Neural cell (in vitro differentiated cells): ENCODE results near the gene ME3. TPM values are rescaled to one million over a fixed set of nuclear protein-coding genes. Genes with fewer than 3 reads are reported as not detected.

ENCODE experiments used
- H2AFZ ChIP-seq: fragments of 200-600, 300-800 bp; sonication (generic), shearing (Covaris generic); 2 replicates; pipeline ENCODE4 v1.6.0; 2014; ENCODE audit warnings: low read depth, mild to moderate bottlenecking, antibody characterized with exemption, low read length, moderate library complexity
- H3F3A ChIP-seq: fragments of 200-600 bp; shearing (Covaris generic); 2 replicates; pipeline ENCODE4 v1.6.1; 2016; ENCODE audit warnings: mild to moderate bottlenecking, moderate library complexity, mixed read lengths, antibody characterized with exemption, low read length; ENCODE audit not compliant: insufficient read depth, poor library complexity, severe bottlenecking
- H3K27ac ChIP-seq: fragments of 200-600, 300-800 bp; sonication (generic), shearing (Covaris generic); 2 replicates; pipeline ENCODE4 v1.5.1; 2014; ENCODE audit warnings: mild to moderate bottlenecking, low read length, moderate library complexity
- H3K27me3 ChIP-seq: fragments of 300-800, 200-600 bp; sonication (generic), shearing (Covaris generic); 2 replicates; pipeline ENCODE4 v1.6.0; 2014; ENCODE audit warnings: mild to moderate bottlenecking, low read depth, low read length, moderate library complexity; ENCODE audit not compliant: insufficient read depth
- H3K36me3 ChIP-seq: fragments of 300-800, 200-600 bp; sonication (generic), shearing (Covaris generic); 2 replicates; pipeline ENCODE4 v1.5.1; 2014; ENCODE audit warnings: mild to moderate bottlenecking, antibody characterized with exemption, low read length, moderate library complexity; ENCODE audit not compliant: insufficient read depth
- H3K4me2 ChIP-seq: fragments of 300-800, 200-600 bp; sonication (generic), shearing (Covaris generic); 2 replicates; pipeline ENCODE4 v1.6.0; 2014; ENCODE audit warnings: mild to moderate bottlenecking, low read length
- H3K4me3 ChIP-seq: fragments of 300-800, 200-600 bp; sonication (generic), shearing (Covaris generic); 2 replicates; pipeline ENCODE4 v1.5.1; 2014; ENCODE audit warnings: mild to moderate bottlenecking, low read length, moderate library complexity
- H3K79me2 ChIP-seq: fragments of 200-600 bp; shearing (Covaris generic); replicated peaks from 2 replicates; pipeline ENCODE4 v1.6.0; 2014; ENCODE audit warnings: mild to moderate bottlenecking, low read length, moderate library complexity; ENCODE audit not compliant: insufficient read depth
- H3K9ac ChIP-seq: fragments of 300-800, 200-600 bp; sonication (generic), shearing (Covaris generic); 2 replicates; pipeline ENCODE4 v1.6.1; 2016; ENCODE audit warnings: mild to moderate bottlenecking, low read length, mixed read lengths
- H3K9me2 ChIP-seq: fragments of 200-600 bp; shearing (Covaris generic); 2 replicates; pipeline ENCODE4 v1.6.1; 2016; ENCODE audit warnings: mild to moderate bottlenecking, low read length, mixed read lengths; ENCODE audit not compliant: insufficient read depth
- H3K9me3 ChIP-seq: fragments of 200-600, 300-800 bp; sonication (generic), shearing (Covaris generic); 2 replicates; pipeline ENCODE4 v1.6.1; 2016; ENCODE audit warnings: mild to moderate bottlenecking, mixed run types, low read length, moderate library complexity, mixed read lengths
- H4K20me1 ChIP-seq: fragments of 200-600 bp; shearing (Covaris generic); 2 replicates; pipeline ENCODE4 v1.6.1; 2016; ENCODE audit warnings: mild to moderate bottlenecking, mixed run types; ENCODE audit not compliant: insufficient read depth
- CTCF ChIP-seq: fragments of 450-650 bp; IDR thresholded peaks from 2 replicates; pipeline ENCODE4 v1.5.1; 2014; ENCODE audit warnings: antibody characterized with exemption, mild to moderate bottlenecking, moderate library complexity; ENCODE audit not compliant: poor library complexity, severe bottlenecking
- EP300 ChIP-seq: fragments of 450-650 bp; conservative IDR thresholded peaks from 2 replicates; pipeline ENCODE4 v1.6.1; 2014; ENCODE audit warnings: antibody characterized with exemption, mild to moderate bottlenecking, moderate library complexity; ENCODE audit not compliant: poor library complexity, severe bottlenecking
- EZH2 ChIP-seq: fragments of 200-600, 300-800 bp; shearing (Covaris generic), sonication (generic); IDR thresholded peaks from 2 replicates; pipeline ENCODE4 v1.6.1; 2014; ENCODE audit warnings: antibody characterized with exemption, low read length, borderline replicate concordance, mild to moderate bottlenecking; ENCODE audit not compliant: insufficient read depth, poor library complexity, severe bottlenecking
- MXI1 ChIP-seq: fragments of 450-650 bp; conservative IDR thresholded peaks from 2 replicates; pipeline ENCODE4 v1.6.1; 2014; ENCODE audit warnings: antibody characterized with exemption, mild to moderate bottlenecking; ENCODE audit not compliant: poor library complexity, severe bottlenecking
- POLR2AphosphoS5 ChIP-seq: IDR thresholded peaks from 2 replicates; pipeline ENCODE4 v1.6.1; 2012
- RAD21 ChIP-seq: fragments of 450-650 bp; conservative IDR thresholded peaks from 2 replicates; pipeline ENCODE4 v1.6.1; 2014; ENCODE audit warnings: antibody characterized with exemption, mild to moderate bottlenecking, moderate library complexity
- REST ChIP-seq: IDR thresholded peaks from 2 replicates; pipeline ENCODE4 v1.6.1; 2012; ENCODE audit warnings: borderline replicate concordance
- SMC3 ChIP-seq: fragments of 450-650 bp; conservative IDR thresholded peaks from 2 replicates; pipeline ENCODE4 v1.6.1; 2014; ENCODE audit warnings: antibody characterized with exemption, mild to moderate bottlenecking, moderate library complexity; ENCODE audit not compliant: poor library complexity
- TAF1 ChIP-seq: IDR thresholded peaks from 2 replicates; pipeline ENCODE4 v1.6.1; 2012; ENCODE audit warnings: low read depth
- polyA plus RNA-seq: library from polyadenylated mRNA; depleted of rRNA; stranded (reverse); fragments of >200 nt; gene quantifications from 2 replicates; pipeline ENCODE4 v1.2.3, GENCODE V29; 2014

ME3 gene
- polyA plus RNA-seq, 1 donor from 2014 or later, result 2.1 TPM

GRCh38 chr11:86551288-86552092 lies 120.9 kb downstream of the ME3 start:
- no peak overlapping the region for H2AFZ ChIP-seq
- H3K27ac ChIP-seq, result no peak overlapping the region
- H3K36me3 ChIP-seq, result no peaks in the 10 kb centered on the region
- no peak for TF ChIP-seq REST
- TF ChIP-seq MXI1, result no peak
- no peak for TF ChIP-seq EP300
- no peak for TF ChIP-seq EZH2
- no peak for TF ChIP-seq RAD21
- no peak for TF ChIP-seq POLR2AphosphoS5
- no peak for TF ChIP-seq TAF1
- TF ChIP-seq SMC3, result no peak
- TF ChIP-seq CTCF, result no peak
- H3K9me3 ChIP-seq, result no peaks in the 10 kb centered on the region
- H3K27me3 ChIP-seq, result no peaks in the 10 kb centered on the region
- H3K9me2 ChIP-seq, result no peaks in the 10 kb centered on the region
- H4K20me1 ChIP-seq, result no peaks in the 10 kb centered on the region
- H3F3A ChIP-seq, result no peaks in the 10 kb centered on the region
- H3K79me2 ChIP-seq, result no peaks in the 10 kb centered on the region
- H3K4me2 ChIP-seq, result no peak overlapping the region
- H3K9ac ChIP-seq, result no peak overlapping the region
- no peak overlapping the region for H3K4me3 ChIP-seq

GRCh38 chr11:86550757-86551156 lies 121.7 kb downstream of the ME3 start:
- H3K9ac ChIP-seq, result no peak overlapping the region
- no peaks in the 10 kb centered on the region for H3K36me3 ChIP-seq
- no peaks in the 10 kb centered on the region for H3K27me3 ChIP-seq
- H3K4me2 ChIP-seq, result no peak overlapping the region
- no peak overlapping the region for H3K27ac ChIP-seq
- H3F3A ChIP-seq, result no peaks in the 10 kb centered on the region
- H3K4me3 ChIP-seq, result no peak overlapping the region
- no peaks in the 10 kb centered on the region for H3K9me2 ChIP-seq
- no peaks in the 10 kb centered on the region for H3K79me2 ChIP-seq
- H4K20me1 ChIP-seq, result no peaks in the 10 kb centered on the region
- H2AFZ ChIP-seq, result no peak overlapping the region
- H3K9me3 ChIP-seq, result no peaks in the 10 kb centered on the region
- TF ChIP-seq SMC3, result no peak
- TF ChIP-seq EZH2, result no peak
- TF ChIP-seq CTCF, result no peak
- TF ChIP-seq MXI1, result no peak
- TF ChIP-seq TAF1, result no peak
- TF ChIP-seq REST, result no peak
- no peak for TF ChIP-seq EP300
- TF ChIP-seq POLR2AphosphoS5, result no peak
